HepG2 (cell line): ENCODE results near the gene SYCE3. TPM values are rescaled to one million over a fixed set of nuclear protein-coding genes. Genes with fewer than 3 reads are reported as not detected.

Source experiments
- ATF7-NPFF ChIP-seq: sonication (generic); formaldehyde crosslinking; IDR thresholded peaks from 2 replicates; pipeline ENCODE4 v1.8.1; 2023; ENCODE audit warnings: mild to moderate bottlenecking, low read depth, missing genetic modification reagents, moderate library complexity
- ISX ChIP-seq: sonication (generic); formaldehyde crosslinking; conservative IDR thresholded peaks from 2 replicates; pipeline ENCODE4 v1.5.0; 2020; ENCODE audit warnings: missing genetic modification reagents
- MTF1 ChIP-seq: sonication (generic); formaldehyde crosslinking; IDR thresholded peaks from 2 replicates; pipeline ENCODE4 v1.5.0; 2020; ENCODE audit warnings: missing genetic modification reagents
- SP5 ChIP-seq: IDR thresholded peaks from 2 replicates; pipeline ENCODE4 v1.6.1; 2016; ENCODE audit warnings: low read depth, borderline replicate concordance
- STAT5B ChIP-seq: sonication (generic); formaldehyde crosslinking; IDR thresholded peaks from 2 replicates; pipeline ENCODE4 v1.4.0; 2020; ENCODE audit warnings: missing genetic modification reagents
- TBX3 ChIP-seq: fragments of 450-650 bp; IDR thresholded peaks from 2 replicates; pipeline ENCODE4 v1.6.1; 2017; ENCODE audit warnings: antibody characterized with exemption, mild to moderate bottlenecking, inconsistent platforms, borderline replicate concordance
- U2AF1 ChIP-seq: fragments of 200-400 bp; formaldehyde crosslinking; optimal IDR thresholded peaks from 2 replicates; pipeline ENCODE3; 2017; ENCODE audit warnings: mild to moderate bottlenecking, low read depth, low read length
- polyA plus RNA-seq, 8 experiments: library from polyadenylated mRNA; depleted of rRNA in 3 of 8; stranded (reverse) in 7 of 8; unstranded in 1 of 8; fragments of >200 nt; fragmentation: Illumina TruSeq in 4 of 8; extraction: Trizol in 4 of 8; gene quantifications; 2 replicates each; pipeline versions ENCODE4 v1.2.1 to v1.2.3, GENCODE V29; 2011 to 2016; ENCODE audit warnings: low read depth in 4 of 8, missing spikeins in 1 of 8, mixed read lengths in 1 of 8; ENCODE audit not compliant: insufficient read depth in 1 of 8
- total RNA-seq, 5 experiments: library from RNA; depleted of rRNA; stranded (reverse); fragments of >200 nt; fragmentation: Illumina TruSeq; extraction: Trizol; gene quantifications; 2 replicates each; pipeline ENCODE4 v1.2.3, GENCODE V29; 2016; ENCODE audit warnings: low read depth in 1 of 5
- TF ChIP-seq, protein P1 (sequence below): sonication (generic); formaldehyde crosslinking; IDR thresholded peaks from one replicate; pipeline ENCODE4 v1.5.1; 2020; ENCODE audit warnings: mild to moderate bottlenecking, missing genetic modification reagents; ENCODE audit errors: not compliant biosample characterization
- TF ChIP-seq, protein P2 (sequence below): sonication (generic); formaldehyde crosslinking; IDR thresholded peaks from 2 replicates; pipeline ENCODE4 v1.4.0; 2020; ENCODE audit warnings: missing genetic modification reagents
- TF ChIP-seq, protein P3 (sequence below): sonication (generic); formaldehyde crosslinking; IDR thresholded peaks from 2 replicates; pipeline ENCODE4 v1.8.1; 2023; ENCODE audit warnings: missing genetic modification reagents, inconsistent platforms, borderline replicate concordance
- TF ChIP-seq, protein P4 (sequence below): sonication (generic); formaldehyde crosslinking; IDR thresholded peaks from 2 replicates; pipeline ENCODE4 v1.4.0; 2020; ENCODE audit warnings: mild to moderate bottlenecking, missing genetic modification reagents

Gene SYCE3
- total and polyA plus RNA-seq, 2 of the 13 experiments (the other 11 are each of a cell fraction or from before 2014, with no cell fraction given) = not detected

DNA sequence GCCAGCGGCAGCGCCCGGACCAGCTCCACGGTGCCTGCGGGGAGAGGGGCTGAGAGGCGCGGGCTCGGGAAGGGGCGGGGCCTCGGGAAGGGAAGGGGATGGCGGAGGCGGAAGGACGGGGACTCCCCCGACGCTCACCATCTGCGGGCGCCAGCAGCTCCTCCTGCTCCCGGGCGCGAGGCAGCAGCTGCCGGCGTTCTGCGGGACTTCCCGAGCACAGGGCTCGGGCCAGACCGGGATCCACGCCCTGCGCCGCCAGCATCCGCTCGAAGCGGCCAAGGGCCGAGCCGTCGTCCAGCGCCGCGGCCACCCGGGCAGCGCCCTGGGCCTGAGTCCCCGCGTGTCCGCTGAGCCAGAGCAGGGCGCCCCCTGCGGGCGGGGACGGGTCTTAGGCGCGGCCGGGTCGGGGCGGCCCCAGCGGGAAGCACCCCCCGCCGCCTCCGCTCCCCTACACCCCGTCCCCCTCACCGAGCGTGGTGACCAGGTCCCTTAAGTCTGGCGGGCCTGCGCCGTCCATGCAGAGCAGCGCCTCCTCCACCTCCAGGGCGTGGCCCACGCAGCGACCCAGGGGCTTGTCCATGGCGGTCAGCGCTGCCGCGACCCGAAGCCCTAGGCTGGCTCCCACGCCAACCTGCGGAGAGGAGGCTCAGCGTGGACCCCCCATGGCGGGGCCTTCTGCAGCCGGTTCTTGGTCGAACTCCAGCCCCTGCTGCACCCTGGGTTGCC is 36.4 kb downstream of the SYCE3 start (continued):
- TF ChIP-seq, protein P1, sequence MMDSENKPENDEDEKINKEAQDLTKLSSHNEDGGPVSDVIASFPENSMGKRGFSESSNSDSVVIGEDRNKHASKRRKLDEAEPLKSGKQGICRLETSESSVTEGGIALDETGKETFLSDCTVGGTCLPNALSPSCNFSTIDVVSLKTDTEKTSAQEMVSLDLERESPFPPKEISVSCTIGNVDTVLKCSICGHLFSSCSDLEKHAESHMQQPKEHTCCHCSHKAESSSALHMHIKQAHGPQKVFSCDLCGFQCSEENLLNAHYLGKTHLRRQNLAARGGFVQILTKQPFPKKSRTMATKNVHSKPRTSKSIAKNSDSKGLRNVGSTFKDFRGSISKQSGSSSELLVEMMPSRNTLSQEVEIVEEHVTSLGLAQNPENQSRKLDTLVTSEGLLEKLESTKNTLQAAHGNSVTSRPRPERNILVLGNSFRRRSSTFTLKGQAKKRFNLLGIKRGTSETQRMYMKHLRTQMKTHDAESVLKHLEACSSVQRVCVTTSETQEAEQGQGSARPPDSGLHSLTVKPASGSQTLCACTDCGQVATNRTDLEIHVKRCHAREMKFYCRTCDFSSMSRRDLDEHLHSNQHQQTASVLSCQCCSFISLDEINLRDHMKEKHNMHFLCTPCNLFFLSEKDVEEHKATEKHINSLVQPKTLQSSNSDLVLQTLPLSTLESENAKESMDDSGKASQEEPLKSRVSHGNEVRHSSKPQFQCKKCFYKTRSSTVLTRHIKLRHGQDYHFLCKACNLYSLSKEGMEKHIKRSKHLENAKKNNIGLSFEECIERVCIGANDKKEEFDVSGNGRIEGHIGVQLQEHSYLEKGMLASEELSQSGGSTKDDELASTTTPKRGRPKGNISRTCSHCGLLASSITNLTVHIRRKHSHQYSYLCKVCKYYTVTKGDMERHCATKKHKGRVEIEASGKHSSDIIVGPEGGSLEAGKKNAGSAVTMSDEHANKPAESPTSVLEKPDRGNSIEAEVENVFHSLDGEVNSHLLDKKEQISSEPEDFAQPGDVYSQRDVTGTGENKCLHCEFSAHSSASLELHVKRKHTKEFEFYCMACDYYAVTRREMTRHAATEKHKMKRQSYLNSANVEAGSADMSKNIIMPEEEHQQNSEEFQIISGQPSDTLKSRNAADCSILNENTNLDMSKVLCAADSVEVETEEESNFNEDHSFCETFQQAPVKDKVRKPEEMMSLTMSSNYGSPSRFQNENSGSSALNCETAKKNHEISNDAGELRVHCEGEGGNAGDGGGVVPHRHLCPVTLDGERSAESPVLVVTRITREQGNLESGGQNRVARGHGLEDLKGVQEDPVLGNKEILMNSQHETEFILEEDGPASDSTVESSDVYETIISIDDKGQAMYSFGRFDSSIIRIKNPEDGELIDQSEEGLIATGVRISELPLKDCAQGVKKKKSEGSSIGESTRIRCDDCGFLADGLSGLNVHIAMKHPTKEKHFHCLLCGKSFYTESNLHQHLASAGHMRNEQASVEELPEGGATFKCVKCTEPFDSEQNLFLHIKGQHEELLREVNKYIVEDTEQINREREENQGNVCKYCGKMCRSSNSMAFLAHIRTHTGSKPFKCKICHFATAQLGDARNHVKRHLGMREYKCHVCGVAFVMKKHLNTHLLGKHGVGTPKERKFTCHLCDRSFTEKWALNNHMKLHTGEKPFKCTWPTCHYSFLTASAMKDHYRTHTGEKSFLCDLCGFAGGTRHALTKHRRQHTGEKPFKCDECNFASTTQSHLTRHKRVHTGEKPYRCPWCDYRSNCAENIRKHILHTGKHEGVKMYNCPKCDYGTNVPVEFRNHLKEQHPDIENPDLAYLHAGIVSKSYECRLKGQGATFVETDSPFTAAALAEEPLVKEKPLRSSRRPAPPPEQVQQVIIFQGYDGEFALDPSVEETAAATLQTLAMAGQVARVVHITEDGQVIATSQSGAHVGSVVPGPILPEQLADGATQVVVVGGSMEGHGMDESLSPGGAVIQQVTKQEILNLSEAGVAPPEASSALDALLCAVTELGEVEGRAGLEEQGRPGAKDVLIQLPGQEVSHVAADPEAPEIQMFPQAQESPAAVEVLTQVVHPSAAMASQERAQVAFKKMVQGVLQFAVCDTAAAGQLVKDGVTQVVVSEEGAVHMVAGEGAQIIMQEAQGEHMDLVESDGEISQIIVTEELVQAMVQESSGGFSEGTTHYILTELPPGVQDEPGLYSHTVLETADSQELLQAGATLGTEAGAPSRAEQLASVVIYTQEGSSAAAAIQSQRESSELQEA = no peak
- TF ChIP-seq ATF7-NPFF (CRISPR knock-in tag) (no peak; the same call in 1 of the 2 replicates), TBX3 (no peak), MTF1 (CRISPR knock-in tag) (no peak), STAT5B (CRISPR knock-in tag) (no peak), SP5 (no peak), ISX (no peak), U2AF1 (no peak)
- TF ChIP-seq, protein P2, sequence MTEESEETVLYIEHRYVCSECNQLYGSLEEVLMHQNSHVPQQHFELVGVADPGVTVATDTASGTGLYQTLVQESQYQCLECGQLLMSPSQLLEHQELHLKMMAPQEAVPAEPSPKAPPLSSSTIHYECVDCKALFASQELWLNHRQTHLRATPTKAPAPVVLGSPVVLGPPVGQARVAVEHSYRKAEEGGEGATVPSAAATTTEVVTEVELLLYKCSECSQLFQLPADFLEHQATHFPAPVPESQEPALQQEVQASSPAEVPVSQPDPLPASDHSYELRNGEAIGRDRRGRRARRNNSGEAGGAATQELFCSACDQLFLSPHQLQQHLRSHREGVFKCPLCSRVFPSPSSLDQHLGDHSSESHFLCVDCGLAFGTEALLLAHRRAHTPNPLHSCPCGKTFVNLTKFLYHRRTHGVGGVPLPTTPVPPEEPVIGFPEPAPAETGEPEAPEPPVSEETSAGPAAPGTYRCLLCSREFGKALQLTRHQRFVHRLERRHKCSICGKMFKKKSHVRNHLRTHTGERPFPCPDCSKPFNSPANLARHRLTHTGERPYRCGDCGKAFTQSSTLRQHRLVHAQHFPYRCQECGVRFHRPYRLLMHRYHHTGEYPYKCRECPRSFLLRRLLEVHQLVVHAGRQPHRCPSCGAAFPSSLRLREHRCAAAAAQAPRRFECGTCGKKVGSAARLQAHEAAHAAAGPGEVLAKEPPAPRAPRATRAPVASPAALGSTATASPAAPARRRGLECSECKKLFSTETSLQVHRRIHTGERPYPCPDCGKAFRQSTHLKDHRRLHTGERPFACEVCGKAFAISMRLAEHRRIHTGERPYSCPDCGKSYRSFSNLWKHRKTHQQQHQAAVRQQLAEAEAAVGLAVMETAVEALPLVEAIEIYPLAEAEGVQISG (CRISPR knock-in tag) = no peak; the same call in 1 of the 2 replicates
- TF ChIP-seq, protein P3, sequence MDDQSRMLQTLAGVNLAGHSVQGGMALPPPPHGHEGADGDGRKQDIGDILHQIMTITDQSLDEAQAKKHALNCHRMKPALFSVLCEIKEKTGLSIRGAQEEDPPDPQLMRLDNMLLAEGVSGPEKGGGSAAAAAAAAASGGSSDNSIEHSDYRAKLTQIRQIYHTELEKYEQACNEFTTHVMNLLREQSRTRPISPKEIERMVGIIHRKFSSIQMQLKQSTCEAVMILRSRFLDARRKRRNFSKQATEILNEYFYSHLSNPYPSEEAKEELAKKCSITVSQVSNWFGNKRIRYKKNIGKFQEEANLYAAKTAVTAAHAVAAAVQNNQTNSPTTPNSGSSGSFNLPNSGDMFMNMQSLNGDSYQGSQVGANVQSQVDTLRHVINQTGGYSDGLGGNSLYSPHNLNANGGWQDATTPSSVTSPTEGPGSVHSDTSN (CRISPR knock-in tag) = no peak
- TF ChIP-seq, protein P4, sequence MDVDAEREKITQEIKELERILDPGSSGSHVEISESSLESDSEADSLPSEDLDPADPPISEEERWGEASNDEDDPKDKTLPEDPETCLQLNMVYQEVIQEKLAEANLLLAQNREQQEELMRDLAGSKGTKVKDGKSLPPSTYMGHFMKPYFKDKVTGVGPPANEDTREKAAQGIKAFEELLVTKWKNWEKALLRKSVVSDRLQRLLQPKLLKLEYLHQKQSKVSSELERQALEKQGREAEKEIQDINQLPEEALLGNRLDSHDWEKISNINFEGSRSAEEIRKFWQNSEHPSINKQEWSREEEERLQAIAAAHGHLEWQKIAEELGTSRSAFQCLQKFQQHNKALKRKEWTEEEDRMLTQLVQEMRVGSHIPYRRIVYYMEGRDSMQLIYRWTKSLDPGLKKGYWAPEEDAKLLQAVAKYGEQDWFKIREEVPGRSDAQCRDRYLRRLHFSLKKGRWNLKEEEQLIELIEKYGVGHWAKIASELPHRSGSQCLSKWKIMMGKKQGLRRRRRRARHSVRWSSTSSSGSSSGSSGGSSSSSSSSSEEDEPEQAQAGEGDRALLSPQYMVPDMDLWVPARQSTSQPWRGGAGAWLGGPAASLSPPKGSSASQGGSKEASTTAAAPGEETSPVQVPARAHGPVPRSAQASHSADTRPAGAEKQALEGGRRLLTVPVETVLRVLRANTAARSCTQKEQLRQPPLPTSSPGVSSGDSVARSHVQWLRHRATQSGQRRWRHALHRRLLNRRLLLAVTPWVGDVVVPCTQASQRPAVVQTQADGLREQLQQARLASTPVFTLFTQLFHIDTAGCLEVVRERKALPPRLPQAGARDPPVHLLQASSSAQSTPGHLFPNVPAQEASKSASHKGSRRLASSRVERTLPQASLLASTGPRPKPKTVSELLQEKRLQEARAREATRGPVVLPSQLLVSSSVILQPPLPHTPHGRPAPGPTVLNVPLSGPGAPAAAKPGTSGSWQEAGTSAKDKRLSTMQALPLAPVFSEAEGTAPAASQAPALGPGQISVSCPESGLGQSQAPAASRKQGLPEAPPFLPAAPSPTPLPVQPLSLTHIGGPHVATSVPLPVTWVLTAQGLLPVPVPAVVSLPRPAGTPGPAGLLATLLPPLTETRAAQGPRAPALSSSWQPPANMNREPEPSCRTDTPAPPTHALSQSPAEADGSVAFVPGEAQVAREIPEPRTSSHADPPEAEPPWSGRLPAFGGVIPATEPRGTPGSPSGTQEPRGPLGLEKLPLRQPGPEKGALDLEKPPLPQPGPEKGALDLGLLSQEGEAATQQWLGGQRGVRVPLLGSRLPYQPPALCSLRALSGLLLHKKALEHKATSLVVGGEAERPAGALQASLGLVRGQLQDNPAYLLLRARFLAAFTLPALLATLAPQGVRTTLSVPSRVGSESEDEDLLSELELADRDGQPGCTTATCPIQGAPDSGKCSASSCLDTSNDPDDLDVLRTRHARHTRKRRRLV (CRISPR knock-in tag) = no peak
